Gastroesophageal sphincter (tissue), 4 donors: Measurements from ENCODE around the gene KCNG4. TPM values are rescaled to one million over a fixed set of nuclear protein-coding genes. Genes with fewer than 3 reads are reported as not detected.

Experiments
- ATAC-seq: fragments of 150-250 bp; one replicate; pipeline ENCODE4 v1.9.1; 2016; ENCODE audit warnings: mild to moderate bottlenecking, moderate library complexity
- H3K27ac ChIP-seq, 4 donors: fragments of 200-600 bp; sonication (generic) in 3 of 4; 1 replicate in 3 of 4; 2 replicates in 1 of 4; pipeline ENCODE4 v1.5.1; 2016 to 2019
- H3K27me3 ChIP-seq: fragments of 200-600 bp; sonication (generic); one replicate; pipeline ENCODE4 v1.5.1; 2019
- H3K36me3 ChIP-seq, 2 donors: fragments of 200-600 bp; sonication (generic); one replicate each; pipeline ENCODE4 v1.5.1; 2019; ENCODE audit warnings: control low read depth in 1 of 2
- H3K4me1 ChIP-seq, 3 donors: fragments of 200-600 bp; sonication (generic); 1 replicate in 2 of 3; 2 replicates in 1 of 3; pipeline ENCODE4 v1.5.1; 2016 to 2019; ENCODE audit warnings: control low read depth in 2 of 3
- H3K4me3 ChIP-seq, 2 donors: fragments of 200-600 bp; sonication (generic); one replicate each; pipeline ENCODE4 v1.5.1; 2019; ENCODE audit warnings: mild to moderate bottlenecking in 1 of 2, moderate library complexity in 1 of 2
- H3K9me3 ChIP-seq, 3 donors: fragments of 200-600 bp; sonication (generic); one replicate each; pipeline ENCODE4 v1.5.1; 2017 to 2019; ENCODE audit warnings: control low read depth in 2 of 3
- CTCF ChIP-seq, 4 experiments: fragments of 200-600 bp in 2 of 4; fragments of 450-650 bp in 2 of 4; sonication (generic) in 1 of 4; IDR thresholded peaks; one replicate each; pipeline ENCODE4 v1.5.1; 2017 to 2019; ENCODE audit warnings: antibody characterized with exemption in 4 of 4, mild to moderate bottlenecking in 2 of 4, moderate library complexity in 2 of 4
- EP300 ChIP-seq: sonication (generic); formaldehyde crosslinking; IDR thresholded peaks from one replicate; pipeline ENCODE4 v1.6.1; 2017; ENCODE audit warnings: antibody characterized with exemption, mild to moderate bottlenecking
- POLR2A ChIP-seq, 2 donors: fragments of 450-650 bp; IDR thresholded peaks; one replicate each; pipeline ENCODE4 v1.6.1; 2017; ENCODE audit warnings: antibody characterized with exemption in 2 of 2, mild to moderate bottlenecking in 2 of 2, moderate library complexity in 1 of 2
- POLR2AphosphoS5 ChIP-seq: sonication (generic); formaldehyde crosslinking; IDR thresholded peaks from one replicate; pipeline ENCODE4 v1.6.1; 2017; ENCODE audit warnings: antibody characterized with exemption
- WGBS, 2 donors: methylation state at CpG; one replicate each; pipeline ENCODE4 v1.1.5; 2018; ENCODE audit warnings: low coverage in 1 of 2; 5-methylcytosine and 5-hydroxymethylcytosine counted together
- total RNA-seq, 4 donors: library from RNA; depleted of rRNA; stranded (reverse); fragments of >200 nt; gene quantifications; one replicate each; pipeline ENCODE4 v1.1.0, GENCODE V29; 2016

Gene KCNG4
- total RNA-seq, 4 donors from 2014 or later: not detected

GRCh38 chr16:84259691-84260090 is 19.9 kb upstream of the KCNG4 start:
- no peak for ATAC-seq
- Histone ChIP-seq H3K36me3 (no peaks in the 10 kb centered on the region), H3K27ac (no peak overlapping the region), H3K27me3 (peaks cover 42% of the 10 kb centered on the region), H3K9me3 (peaks cover 0 to 12% (median 0%) of the 10 kb centered on the region in 3 donors), H3K4me3 (no peak overlapping the region), H3K4me1 (no peaks in the 10 kb centered on the region)
- no peak for TF ChIP-seq POLR2AphosphoS5
- no peak for TF ChIP-seq CTCF (IDR thresholded peaks at IDR 0.05)
- 83 to 93% methylated on average over 3 of the region's 3 CpGs for WGBS, 2 donors

- H3K4me3 ChIP-seq: no peak overlapping the region
- H3K4me1 ChIP-seq: no peaks in the 10 kb centered on the region
- 82 to 85% methylated on average over 3 to 10 of the region's 11 CpGs for WGBS, 2 donors
- peaks cover 0 to 14% (median 0%) of the 10 kb centered on the region in 3 donors for H3K9me3 ChIP-seq
- TF ChIP-seq CTCF (IDR thresholded peaks at IDR 0.05) (no peak), EP300 (no peak), POLR2AphosphoS5 (no peak)
- no peaks in the 10 kb centered on the region for H3K36me3 ChIP-seq
- no peak for ATAC-seq
- H3K27ac ChIP-seq: no peak overlapping the region
- peaks cover 36% of the 10 kb centered on the region for H3K27me3 ChIP-seq
These were observed 18.5 kb upstream of the KCNG4 start for GRCh38 chr16:84258266-84258665.

- peaks cover 0 to 14% (median 0%) of the 10 kb centered on the region in 3 donors for H3K9me3 ChIP-seq
- ATAC-seq: no peak
- peaks cover 24% of the 10 kb centered on the region for H3K27me3 ChIP-seq
- 69% methylated on average over 2 of the region's 4 CpGs; no CpG with 5 or more reads in 1 of the 2 donors for WGBS, 2 donors
- TF ChIP-seq EP300: no peak
- no peak for TF ChIP-seq POLR2AphosphoS5
- TF ChIP-seq POLR2A (IDR thresholded peaks at IDR 0.05): no peak
- no peak for TF ChIP-seq CTCF (IDR thresholded peaks at IDR 0.05)
- H3K27ac ChIP-seq: no peak overlapping the region
- no peaks in the 10 kb centered on the region for H3K4me1 ChIP-seq
- H3K4me3 ChIP-seq: no peak overlapping the region
- H3K36me3 ChIP-seq: no peaks in the 10 kb centered on the region
These were observed 15.4 kb upstream of the KCNG4 start for GRCh38 chr16:84255050-84255810.

GRCh38 chr16:84254062-84254461 is 14.2 kb upstream of the KCNG4 start:
- Histone ChIP-seq H3K27me3 (peaks cover 25% of the 10 kb centered on the region), H3K4me1 (no peaks in the 10 kb centered on the region), H3K27ac (no peak overlapping the region), H3K9me3 (peaks cover 0 to 14% (median 0%) of the 10 kb centered on the region in 3 donors), H3K4me3 (no peak overlapping the region), H3K36me3 (no peaks in the 10 kb centered on the region)
- WGBS, 2 donors: 29 to 40% methylated on average over 1 to 3 of the region's 4 CpGs
- no peak for ATAC-seq
- no peak for TF ChIP-seq POLR2AphosphoS5
- TF ChIP-seq CTCF (IDR thresholded peaks at IDR 0.05): no peak
- no peak for TF ChIP-seq EP300
- no peak for TF ChIP-seq POLR2A (IDR thresholded peaks at IDR 0.05)

GRCh38 chr16:84253173-84253572 is 13.4 kb upstream of the KCNG4 start:
- ATAC-seq: no peak
- no peaks in the 10 kb centered on the region for H3K4me1 ChIP-seq
- peaks cover 19% of the 10 kb centered on the region for H3K27me3 ChIP-seq
- 62% methylated on average over 3 of the region's 4 CpGs; no CpG with 5 or more reads in 1 of the 2 donors for WGBS, 2 donors
- no peak overlapping the region for H3K4me3 ChIP-seq
- TF ChIP-seq POLR2A (IDR thresholded peaks at IDR 0.05) (no peak), CTCF (IDR thresholded peaks at IDR 0.05) (no peak), POLR2AphosphoS5 (no peak), EP300 (no peak)
- H3K36me3 ChIP-seq: no peaks in the 10 kb centered on the region
- peaks cover 0 to 14% (median 0%) of the 10 kb centered on the region in 3 donors for H3K9me3 ChIP-seq
- H3K27ac ChIP-seq: no peak overlapping the region
